ENCODE measurements around the gene OR2G2. TPM values are rescaled to one million over a fixed set of nuclear protein-coding genes. Genes with fewer than 3 reads are reported as not detected.

OR2G2 gene
- total RNA-seq, 1 experiment from 2014 or later, result not detected

DNA sequence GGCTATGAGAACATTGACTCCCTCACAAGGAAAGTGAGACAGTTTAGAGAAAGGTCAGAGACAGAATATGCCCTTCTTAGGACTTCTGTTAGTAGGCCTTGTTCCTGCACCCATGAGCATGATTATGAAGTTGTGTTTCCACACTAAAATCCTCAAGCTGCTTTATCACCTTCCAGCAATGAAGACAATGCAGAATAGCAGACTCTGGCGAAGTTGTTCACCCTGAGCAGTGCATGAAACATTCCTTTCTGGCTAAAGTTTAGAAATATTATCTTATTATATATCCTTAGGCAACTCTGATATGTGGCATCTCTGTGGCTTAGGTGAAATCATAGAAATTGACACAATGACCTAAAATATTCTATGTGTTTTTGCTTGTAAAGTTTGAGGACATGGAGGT lies 13.9 kb upstream of the OR2G2 start:
- no peak overlapping the region for H3K4me3 Mint-ChIP-seq (ENCODE audit: unreplicated experiment)
- intact Hi-C loops (cut with micrococcal nuclease), result no loop called here
- POLR2A ChIA-PET, result no interaction called here
- DNase-seq (ENCODE audit: unreplicated experiment), result no peak
- CTCF ChIA-PET, result interaction anchor here (0.6 to 9.9 kb wide), 8 partner anchors 45 to 666 kb away, joined by 3 to 92 read pairs (median 4); no protein-coding TSS in a partner anchor
- H3K9me3 Mint-ChIP-seq (ENCODE audit: unreplicated experiment), result peaks cover 24% of the 10 kb centered on the region
- H3K27me3 Mint-ChIP-seq (ENCODE audit: insufficient read depth, unreplicated experiment), result no peaks in the 10 kb centered on the region
- H3K36me3 Mint-ChIP-seq (ENCODE audit: insufficient read depth, unreplicated experiment), result no peaks in the 10 kb centered on the region
- TF ChIP-seq, protein P1, sequence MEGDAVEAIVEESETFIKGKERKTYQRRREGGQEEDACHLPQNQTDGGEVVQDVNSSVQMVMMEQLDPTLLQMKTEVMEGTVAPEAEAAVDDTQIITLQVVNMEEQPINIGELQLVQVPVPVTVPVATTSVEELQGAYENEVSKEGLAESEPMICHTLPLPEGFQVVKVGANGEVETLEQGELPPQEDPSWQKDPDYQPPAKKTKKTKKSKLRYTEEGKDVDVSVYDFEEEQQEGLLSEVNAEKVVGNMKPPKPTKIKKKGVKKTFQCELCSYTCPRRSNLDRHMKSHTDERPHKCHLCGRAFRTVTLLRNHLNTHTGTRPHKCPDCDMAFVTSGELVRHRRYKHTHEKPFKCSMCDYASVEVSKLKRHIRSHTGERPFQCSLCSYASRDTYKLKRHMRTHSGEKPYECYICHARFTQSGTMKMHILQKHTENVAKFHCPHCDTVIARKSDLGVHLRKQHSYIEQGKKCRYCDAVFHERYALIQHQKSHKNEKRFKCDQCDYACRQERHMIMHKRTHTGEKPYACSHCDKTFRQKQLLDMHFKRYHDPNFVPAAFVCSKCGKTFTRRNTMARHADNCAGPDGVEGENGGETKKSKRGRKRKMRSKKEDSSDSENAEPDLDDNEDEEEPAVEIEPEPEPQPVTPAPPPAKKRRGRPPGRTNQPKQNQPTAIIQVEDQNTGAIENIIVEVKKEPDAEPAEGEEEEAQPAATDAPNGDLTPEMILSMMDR (IDR thresholded peaks at IDR 0.05; ENCODE audit: unreplicated experiment), result no peak
- H3K4me1 Mint-ChIP-seq (ENCODE audit: insufficient read depth, unreplicated experiment), result peaks cover 10% of the 10 kb centered on the region
- BruUV-seq (replicated peaks), result no TSS peak
- no peak overlapping the region for H3K27ac Mint-ChIP-seq (ENCODE audit: low read depth, unreplicated experiment)

- no peak overlapping the region for H3K27ac Mint-ChIP-seq (ENCODE audit: low read depth, unreplicated experiment)
- no peaks in the 10 kb centered on the region for H3K27me3 Mint-ChIP-seq (ENCODE audit: insufficient read depth, unreplicated experiment)
- TF ChIP-seq, protein P1 (IDR thresholded peaks at IDR 0.05; ENCODE audit: unreplicated experiment), result no peak
- no peak overlapping the region for H3K4me3 Mint-ChIP-seq (ENCODE audit: unreplicated experiment)
- peaks cover 10% of the 10 kb centered on the region for H3K4me1 Mint-ChIP-seq (ENCODE audit: insufficient read depth, unreplicated experiment)
- no TSS peak for BruUV-seq (replicated peaks)
- H3K36me3 Mint-ChIP-seq (ENCODE audit: insufficient read depth, unreplicated experiment), result no peaks in the 10 kb centered on the region
- CTCF ChIA-PET, result interaction anchor here (0.5 to 9.9 kb wide), 7 partner anchors 12 to 200 kb away, joined by 3 to 92 read pairs (median 3); no protein-coding TSS in a partner anchor
- intact Hi-C loops (cut with micrococcal nuclease), result no loop called here
- peaks cover 23% of the 10 kb centered on the region for H3K9me3 Mint-ChIP-seq (ENCODE audit: unreplicated experiment)
- DNase-seq (ENCODE audit: unreplicated experiment), result peak; percentile 41
- POLR2A ChIA-PET, result no interaction called here
These were observed 13.5 kb upstream of the OR2G2 start for GRCh38 chr1:247574664-247575063.

- CTCF ChIA-PET, result interaction anchor here (0.6 to 9.9 kb wide), 32 partner anchors 12 to 1746 kb away, joined by 3 to 92 read pairs (median 4); partner anchors contain the start of gene OR2G2
- Mint-ChIP-seq H3K4me3 (ENCODE audit: unreplicated experiment) (no peak overlapping the region), H3K27me3 (ENCODE audit: insufficient read depth, unreplicated experiment) (no peaks in the 10 kb centered on the region), H3K27ac (ENCODE audit: low read depth, unreplicated experiment) (no peak overlapping the region), H3K9me3 (ENCODE audit: unreplicated experiment) (peaks cover 7% of the 10 kb centered on the region), H3K36me3 (ENCODE audit: insufficient read depth, unreplicated experiment) (no peaks in the 10 kb centered on the region), H3K4me1 (ENCODE audit: insufficient read depth, unreplicated experiment) (peaks cover 10% of the 10 kb centered on the region)
- DNase-seq (ENCODE audit: unreplicated experiment), result peak; percentile 49
- POLR2A ChIA-PET, result no interaction called here
- intact Hi-C loops (cut with micrococcal nuclease), result loop anchor here (1.0 to 2.0 kb wide), 4 partner anchors 89 to 670 kb away; no protein-coding TSS in a partner anchor
- TF ChIP-seq, protein P1 (IDR thresholded peaks at IDR 0.05; ENCODE audit: unreplicated experiment), result peak; percentile 75
- BruUV-seq (replicated peaks), result no TSS peak
These were observed 11.6 kb upstream of the OR2G2 start for GRCh38 chr1:247576514-247576913.

DNA sequence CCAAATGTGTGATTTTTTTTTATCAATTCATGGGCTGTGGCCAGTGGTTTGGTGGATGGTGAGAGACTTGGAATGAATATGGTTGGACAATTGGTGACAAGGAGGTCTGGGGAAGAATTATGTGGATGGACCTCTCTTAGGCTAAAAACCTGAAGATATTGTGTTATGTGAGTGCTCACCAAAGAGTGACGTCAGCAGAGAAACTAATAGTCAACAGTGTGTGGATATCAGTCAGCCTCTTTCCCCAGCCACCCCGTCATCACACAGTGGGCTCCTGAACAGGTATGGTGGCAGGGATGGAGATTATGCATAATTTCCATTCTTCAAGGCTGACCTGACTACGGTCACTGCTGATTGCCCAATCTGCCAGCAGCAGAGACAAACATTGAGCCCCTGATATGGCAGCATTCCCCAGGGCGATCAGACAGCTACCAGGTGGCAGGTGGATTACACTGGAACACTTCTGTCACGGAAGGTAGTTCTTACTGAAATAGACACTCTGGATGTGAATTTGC lies 9.2 kb upstream of the OR2G2 start:
- DNase-seq (ENCODE audit: unreplicated experiment), result no peak
- TF ChIP-seq, protein P1 (IDR thresholded peaks at IDR 0.05; ENCODE audit: unreplicated experiment), result no peak
- H3K36me3 Mint-ChIP-seq (ENCODE audit: insufficient read depth, unreplicated experiment), result no peaks in the 10 kb centered on the region
- no peak overlapping the region for H3K4me3 Mint-ChIP-seq (ENCODE audit: unreplicated experiment)
- no TSS peak for BruUV-seq (replicated peaks)
- intact Hi-C loops (cut with micrococcal nuclease), result no loop called here
- H3K9me3 Mint-ChIP-seq (ENCODE audit: unreplicated experiment), result no peaks in the 10 kb centered on the region
- ChIA-PET CTCF (interaction anchor here (1.0 to 9.9 kb wide), 7 partner anchors 9 to 208 kb away, joined by 3 to 92 read pairs (median 4); partner anchors contain the start of gene OR2G2), POLR2A (interaction anchor here (1.2 kb wide), 1 partner anchor 9 kb away, joined by 4 read pairs; the partner anchor contains the start of gene OR2G2)
- H3K4me1 Mint-ChIP-seq (ENCODE audit: insufficient read depth, unreplicated experiment), result peaks cover 10% of the 10 kb centered on the region
- no peaks in the 10 kb centered on the region for H3K27me3 Mint-ChIP-seq (ENCODE audit: insufficient read depth, unreplicated experiment)
- H3K27ac Mint-ChIP-seq (ENCODE audit: low read depth, unreplicated experiment), result no peak overlapping the region
